IMR-90 (cell line): Measurements from ENCODE around the gene LEMD3.

Experiments used
- BHLHE40 ChIP-seq: fragments of 150-350 bp; IDR thresholded peaks from 2 replicates; pipeline ENCODE4 v1.6.1; 2016; ENCODE audit warnings: mild to moderate bottlenecking, low read depth, low read length
- CEBPB ChIP-seq: IDR thresholded peaks from 2 replicates; pipeline ENCODE4 v1.6.1; 2012; ENCODE audit warnings: low read depth, low read length, improper control_type of control experiment
- CHD1 ChIP-seq: IDR thresholded peaks from 2 replicates; pipeline ENCODE4 v1.6.1; 2012; ENCODE audit warnings: low read depth, low read length, improper control_type of control experiment
- FOS ChIP-seq: fragments of 150-350 bp; IDR thresholded peaks from 2 replicates; pipeline ENCODE4 v1.6.1; 2016; ENCODE audit warnings: low read depth, low read length
- MAFK ChIP-seq: IDR thresholded peaks from 2 replicates; pipeline ENCODE4 v1.6.1; 2012; ENCODE audit warnings: low read depth, low read length, improper control_type of control experiment
- MXI1 ChIP-seq: IDR thresholded peaks from 2 replicates; pipeline ENCODE4 v1.6.1; 2012; ENCODE audit warnings: low read depth, mild to moderate bottlenecking, low read length, moderate library complexity, borderline replicate concordance
- POLR2A ChIP-seq: IDR thresholded peaks from 2 replicates; pipeline ENCODE4 v1.6.1; 2012; ENCODE audit warnings: mild to moderate bottlenecking, low read depth, low read length
- RAD21 ChIP-seq: IDR thresholded peaks from 2 replicates; pipeline ENCODE4 v1.6.1; 2012; ENCODE audit warnings: low read length, improper control_type of control experiment
- RCOR1 ChIP-seq: IDR thresholded peaks from 2 replicates; pipeline ENCODE4 v1.6.1; 2012; ENCODE audit warnings: mild to moderate bottlenecking, low read length, improper control_type of control experiment; ENCODE audit not compliant: insufficient replicate concordance
- RFX5 ChIP-seq: IDR thresholded peaks from 2 replicates; pipeline ENCODE4 v1.8.0; 2012; ENCODE audit warnings: low read depth, mild to moderate bottlenecking, low read length, moderate library complexity
- SMC3 ChIP-seq: fragments of 150-350 bp; IDR thresholded peaks from 2 replicates; pipeline ENCODE4 v1.6.1; 2016; ENCODE audit warnings: low read depth, mild to moderate bottlenecking, antibody characterized with exemption, low read length, moderate library complexity
- TF ChIP-seq, protein P1 (sequence below): conservative IDR thresholded peaks from 2 replicates; pipeline ENCODE4 v1.5.1; 2012; ENCODE audit warnings: mild to moderate bottlenecking, low read depth, low read length, improper control_type of control experiment
- TF ChIP-seq, protein P2 (sequence below): fragments of 150-350 bp; IDR thresholded peaks from 2 replicates; pipeline ENCODE4 v1.6.1; 2016; ENCODE audit warnings: low read depth, mild to moderate bottlenecking, low read length, moderate library complexity, borderline replicate concordance
- TF ChIP-seq, protein P3 (sequence below): fragments of 150-350 bp; IDR thresholded peaks from 2 replicates; pipeline ENCODE4 v1.6.1; 2017; ENCODE audit warnings: mild to moderate bottlenecking, antibody characterized with exemption, low read length, low read depth

DNA sequence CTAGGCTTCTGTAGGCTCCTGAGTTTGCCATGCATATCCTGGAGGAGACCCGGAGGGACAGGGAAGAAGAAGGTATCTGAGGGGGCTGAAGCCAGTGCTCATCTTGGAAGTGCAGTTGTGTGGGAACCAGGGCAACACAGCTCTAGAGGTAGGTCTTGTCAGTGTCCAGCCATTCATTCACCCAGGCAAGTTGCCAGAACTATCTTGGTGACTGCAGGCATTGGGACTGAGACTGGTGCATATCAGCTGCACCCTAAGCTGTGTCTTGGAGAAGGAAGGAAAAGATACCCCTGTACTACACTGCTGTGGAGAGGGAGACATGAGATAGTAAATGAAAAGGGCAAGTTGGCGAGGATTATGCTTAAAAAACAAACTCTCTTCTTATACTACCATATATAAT lies 43.4 kb upstream of the LEMD3 start:
- TF ChIP-seq MAFK, result no peak
- TF ChIP-seq, protein P1, sequence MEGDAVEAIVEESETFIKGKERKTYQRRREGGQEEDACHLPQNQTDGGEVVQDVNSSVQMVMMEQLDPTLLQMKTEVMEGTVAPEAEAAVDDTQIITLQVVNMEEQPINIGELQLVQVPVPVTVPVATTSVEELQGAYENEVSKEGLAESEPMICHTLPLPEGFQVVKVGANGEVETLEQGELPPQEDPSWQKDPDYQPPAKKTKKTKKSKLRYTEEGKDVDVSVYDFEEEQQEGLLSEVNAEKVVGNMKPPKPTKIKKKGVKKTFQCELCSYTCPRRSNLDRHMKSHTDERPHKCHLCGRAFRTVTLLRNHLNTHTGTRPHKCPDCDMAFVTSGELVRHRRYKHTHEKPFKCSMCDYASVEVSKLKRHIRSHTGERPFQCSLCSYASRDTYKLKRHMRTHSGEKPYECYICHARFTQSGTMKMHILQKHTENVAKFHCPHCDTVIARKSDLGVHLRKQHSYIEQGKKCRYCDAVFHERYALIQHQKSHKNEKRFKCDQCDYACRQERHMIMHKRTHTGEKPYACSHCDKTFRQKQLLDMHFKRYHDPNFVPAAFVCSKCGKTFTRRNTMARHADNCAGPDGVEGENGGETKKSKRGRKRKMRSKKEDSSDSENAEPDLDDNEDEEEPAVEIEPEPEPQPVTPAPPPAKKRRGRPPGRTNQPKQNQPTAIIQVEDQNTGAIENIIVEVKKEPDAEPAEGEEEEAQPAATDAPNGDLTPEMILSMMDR, result no peak
- TF ChIP-seq FOS, result no peak
- no peak for TF ChIP-seq POLR2A
- TF ChIP-seq BHLHE40, result no peak
- no peak for TF ChIP-seq CEBPB
- no peak for TF ChIP-seq CHD1
- no peak for TF ChIP-seq RAD21
- TF ChIP-seq SMC3, result no peak
- no peak for TF ChIP-seq RFX5
- TF ChIP-seq, protein P2, sequence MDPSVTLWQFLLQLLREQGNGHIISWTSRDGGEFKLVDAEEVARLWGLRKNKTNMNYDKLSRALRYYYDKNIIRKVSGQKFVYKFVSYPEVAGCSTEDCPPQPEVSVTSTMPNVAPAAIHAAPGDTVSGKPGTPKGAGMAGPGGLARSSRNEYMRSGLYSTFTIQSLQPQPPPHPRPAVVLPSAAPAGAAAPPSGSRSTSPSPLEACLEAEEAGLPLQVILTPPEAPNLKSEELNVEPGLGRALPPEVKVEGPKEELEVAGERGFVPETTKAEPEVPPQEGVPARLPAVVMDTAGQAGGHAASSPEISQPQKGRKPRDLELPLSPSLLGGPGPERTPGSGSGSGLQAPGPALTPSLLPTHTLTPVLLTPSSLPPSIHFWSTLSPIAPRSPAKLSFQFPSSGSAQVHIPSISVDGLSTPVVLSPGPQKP, result no peak
- TF ChIP-seq MXI1, result no peak
- TF ChIP-seq, protein P3, sequence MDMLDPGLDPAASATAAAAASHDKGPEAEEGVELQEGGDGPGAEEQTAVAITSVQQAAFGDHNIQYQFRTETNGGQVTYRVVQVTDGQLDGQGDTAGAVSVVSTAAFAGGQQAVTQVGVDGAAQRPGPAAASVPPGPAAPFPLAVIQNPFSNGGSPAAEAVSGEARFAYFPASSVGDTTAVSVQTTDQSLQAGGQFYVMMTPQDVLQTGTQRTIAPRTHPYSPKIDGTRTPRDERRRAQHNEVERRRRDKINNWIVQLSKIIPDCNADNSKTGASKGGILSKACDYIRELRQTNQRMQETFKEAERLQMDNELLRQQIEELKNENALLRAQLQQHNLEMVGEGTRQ, result no peak
- TF ChIP-seq RCOR1, result no peak
